Ectodermal cell (in vitro differentiated cells): ENCODE data around the gene CCDC15. TPM values are rescaled to one million over a fixed set of nuclear protein-coding genes. Genes with fewer than 3 reads are reported as not detected.
A peak's percentile ranks its signal among the peaks of the same experiment; 100 is the strongest.

Experiments
- H3K27ac ChIP-seq: 2 replicates; pipeline ENCODE4 v1.7.0; 2013; ENCODE audit warnings: mild to moderate bottlenecking, low read depth, low read length; ENCODE audit not compliant: insufficient read depth, poor library complexity, severe bottlenecking
- H3K27me3 ChIP-seq: 2 replicates; pipeline ENCODE4 v1.7.0; 2013; ENCODE audit warnings: mild to moderate bottlenecking, low read length; ENCODE audit not compliant: insufficient read depth, control insufficient read depth, poor library complexity, severe bottlenecking
- H3K36me3 ChIP-seq: one replicate; pipeline ENCODE4 v1.7.0; 2013; ENCODE audit warnings: low read length; ENCODE audit not compliant: control insufficient read depth, insufficient read depth
- H3K4me1 ChIP-seq: one replicate; pipeline ENCODE4 v1.7.0; 2013; ENCODE audit warnings: low read length; ENCODE audit not compliant: control insufficient read depth, insufficient read depth
- H3K4me3 ChIP-seq: 2 replicates; pipeline ENCODE4 v1.7.0; 2013; ENCODE audit warnings: low read depth, low read length, control low read depth; ENCODE audit not compliant: insufficient read depth
- H3K9me3 ChIP-seq: 2 replicates; pipeline ENCODE4 v1.7.0; 2013; ENCODE audit warnings: mild to moderate bottlenecking, low read length, moderate library complexity; ENCODE audit not compliant: control insufficient read depth
- WGBS, 2 experiments: methylation state at CpG; one replicate each; pipeline ENCODE4 v1.1.7; 2013; ENCODE audit warnings: missing lambda C conversion rate in 2 of 2; 5-methylcytosine and 5-hydroxymethylcytosine counted together
- polyA plus RNA-seq, 4 experiments: library from polyadenylated mRNA; stranded (reverse); fragments of 50-300 nt; gene quantifications; one replicate each; pipeline ENCODE4 v1.2.3, GENCODE V29; 2013

CCDC15 gene, protein sequence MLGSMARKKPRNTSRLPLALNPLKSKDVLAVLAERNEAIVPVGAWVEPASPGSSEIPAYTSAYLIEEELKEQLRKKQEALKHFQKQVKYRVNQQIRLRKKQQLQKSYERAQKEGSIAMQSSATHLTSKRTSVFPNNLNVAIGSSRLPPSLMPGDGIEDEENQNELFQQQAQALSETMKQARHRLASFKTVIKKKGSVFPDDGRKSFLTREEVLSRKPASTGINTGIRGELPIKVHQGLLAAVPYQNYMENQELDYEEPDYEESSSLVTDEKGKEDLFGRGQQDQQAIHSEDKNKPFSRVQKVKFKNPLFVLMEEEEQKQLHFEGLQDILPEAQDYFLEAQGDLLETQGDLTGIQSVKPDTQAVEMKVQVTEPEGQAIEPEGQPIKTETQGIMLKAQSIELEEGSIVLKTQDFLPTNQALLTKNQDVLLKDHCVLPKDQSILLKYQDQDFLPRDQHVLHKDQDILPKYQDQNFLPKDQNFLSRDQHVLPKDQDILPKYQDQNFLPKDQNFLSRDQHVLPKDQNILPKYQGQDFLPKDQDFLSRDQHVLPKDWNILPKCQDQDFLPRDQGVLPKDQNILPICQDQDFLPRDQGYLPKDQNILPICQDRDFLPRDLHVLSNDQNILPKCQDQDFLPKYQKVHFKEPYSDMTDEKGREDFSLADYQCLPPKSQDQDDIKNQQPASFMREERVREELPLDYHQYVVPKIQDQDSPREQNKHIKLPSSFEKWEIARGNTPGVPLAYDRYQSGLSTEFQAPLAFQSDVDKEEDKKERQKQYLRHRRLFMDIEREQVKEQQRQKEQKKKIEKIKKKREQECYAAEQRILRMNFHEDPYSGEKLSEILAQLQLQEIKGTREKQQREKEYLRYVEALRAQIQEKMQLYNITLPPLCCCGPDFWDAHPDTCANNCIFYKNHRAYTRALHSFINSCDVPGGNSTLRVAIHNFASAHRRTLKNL
- polyA plus RNA-seq (2013, experiment 1 of 4), result 6.4 TPM
- polyA plus RNA-seq (2013, experiment 2 of 4), result 6.7 TPM
- 5.3 TPM for polyA plus RNA-seq (2013, experiment 3 of 4)
- 4.7 TPM for polyA plus RNA-seq (2013, experiment 4 of 4)

DNA sequence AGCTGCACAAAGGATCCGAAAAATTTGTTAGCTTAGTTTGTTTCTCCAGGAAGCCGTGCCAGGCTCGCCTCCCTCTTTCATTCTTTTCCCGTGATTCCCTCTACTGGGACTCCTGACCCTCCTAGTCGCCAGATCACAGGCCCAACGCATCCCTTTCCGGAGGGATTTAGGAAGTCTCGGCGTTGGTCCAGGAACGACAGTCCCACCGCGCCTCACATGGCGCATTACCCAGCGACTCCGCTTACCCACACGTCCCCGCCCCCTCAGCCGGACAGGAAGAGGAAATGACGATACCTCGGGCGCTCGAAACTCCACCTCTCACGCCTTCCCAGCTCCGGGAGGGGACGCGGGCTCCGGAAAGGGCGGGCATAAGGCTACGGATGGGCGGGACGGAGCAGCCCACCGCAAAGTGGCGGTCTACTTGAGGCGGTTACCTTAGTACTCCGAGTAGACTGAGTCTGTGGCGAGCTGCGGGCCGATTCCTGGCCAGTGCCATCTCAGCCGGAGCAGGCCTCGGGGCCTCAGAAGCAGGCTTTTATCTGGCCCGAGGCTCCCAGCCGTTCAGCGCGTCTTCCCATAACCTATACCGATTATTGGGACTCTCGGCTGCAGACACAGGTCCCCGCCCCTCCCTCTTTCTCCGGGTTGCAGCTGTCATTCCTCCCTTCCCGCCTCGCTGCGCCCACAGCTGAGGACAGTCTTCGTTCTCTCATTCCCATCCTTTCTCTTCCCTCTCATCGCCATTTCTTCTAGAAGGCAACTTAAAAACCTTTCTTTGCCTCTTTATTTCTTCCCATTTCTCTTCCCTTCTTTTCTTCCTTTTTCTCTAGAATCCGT is at the start of gene CCDC15:
CCDC15 (plus strand) TSS at position 450 of the 837 bp plus-strand sequence. CDS start 531 bp downstream, outside the sequence.
- Histone ChIP-seq H3K36me3 (no peaks in the 10 kb centered on the region), H3K4me1 (peaks cover 10% of the 10 kb centered on the region), H3K4me3 (peak within 1 kb of the TSS; percentile 63), H3K27me3 (peaks cover 20% of the 10 kb centered on the region), H3K9me3 (no peaks in the 10 kb centered on the region), H3K27ac (peak within 1 kb of the TSS; percentile 17)
- WGBS, 2 experiments, result 1% methylated on average over 54 of the region's 54 CpGs

DNA sequence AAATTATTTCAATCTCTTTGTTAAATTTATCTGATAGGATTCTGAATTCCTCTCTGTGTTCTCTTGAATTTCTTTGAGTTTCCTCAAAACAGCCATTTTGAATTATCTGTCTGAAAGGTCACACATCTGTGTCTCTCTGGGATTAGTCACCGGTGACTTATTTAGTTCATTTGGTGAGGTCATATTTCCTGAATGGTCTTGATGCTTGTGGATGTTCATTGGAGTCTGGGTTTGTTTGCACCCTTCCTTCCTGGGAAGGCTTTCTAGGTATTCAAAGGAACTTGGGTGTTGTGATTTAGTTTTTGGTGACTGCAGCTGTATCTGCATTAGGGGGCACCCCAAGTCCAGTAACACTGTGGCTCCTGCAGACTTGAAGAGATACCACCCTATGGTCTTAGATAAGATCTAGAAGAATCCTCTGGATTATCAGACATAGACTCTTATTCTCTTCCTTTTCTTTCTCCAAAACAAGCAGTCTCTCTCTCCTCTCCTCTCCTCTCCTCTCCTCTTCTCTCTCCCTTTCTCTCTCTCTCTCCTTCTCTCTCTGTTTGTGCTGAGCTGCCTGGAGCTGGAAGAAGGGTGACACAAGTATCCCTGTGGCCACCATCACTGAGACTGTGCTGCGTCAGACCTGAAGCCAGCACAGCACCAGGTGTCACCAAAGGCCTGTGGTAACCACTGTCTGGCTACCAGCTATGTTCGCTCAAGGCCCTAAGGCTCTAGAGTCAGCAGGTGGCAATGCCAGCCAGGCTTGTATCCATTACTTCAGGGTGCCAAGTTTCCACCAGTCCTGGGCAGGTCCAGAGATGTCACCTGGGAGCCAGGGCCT is 38.2 kb upstream of the CCDC15 start:
- no peaks in the 10 kb centered on the region for H3K36me3 ChIP-seq
- peaks cover 26% of the 10 kb centered on the region for H3K27me3 ChIP-seq
- no peaks in the 10 kb centered on the region for H3K4me1 ChIP-seq
- WGBS, 2 experiments, result 91 to 95% methylated on average over 3 of the region's 3 CpGs
- H3K4me3 ChIP-seq, result no peak overlapping the region
- no peaks in the 10 kb centered on the region for H3K9me3 ChIP-seq
- H3K27ac ChIP-seq, result no peak overlapping the region

GRCh38 chr11:124916370-124916710 is 37.7 kb upstream of the CCDC15 start:
- no peaks in the 10 kb centered on the region for H3K9me3 ChIP-seq
- no peak overlapping the region for H3K4me3 ChIP-seq
- H3K36me3 ChIP-seq, result no peaks in the 10 kb centered on the region
- H3K4me1 ChIP-seq, result no peaks in the 10 kb centered on the region
- H3K27me3 ChIP-seq, result peaks cover 31% of the 10 kb centered on the region
- no peak overlapping the region for H3K27ac ChIP-seq

DNA sequence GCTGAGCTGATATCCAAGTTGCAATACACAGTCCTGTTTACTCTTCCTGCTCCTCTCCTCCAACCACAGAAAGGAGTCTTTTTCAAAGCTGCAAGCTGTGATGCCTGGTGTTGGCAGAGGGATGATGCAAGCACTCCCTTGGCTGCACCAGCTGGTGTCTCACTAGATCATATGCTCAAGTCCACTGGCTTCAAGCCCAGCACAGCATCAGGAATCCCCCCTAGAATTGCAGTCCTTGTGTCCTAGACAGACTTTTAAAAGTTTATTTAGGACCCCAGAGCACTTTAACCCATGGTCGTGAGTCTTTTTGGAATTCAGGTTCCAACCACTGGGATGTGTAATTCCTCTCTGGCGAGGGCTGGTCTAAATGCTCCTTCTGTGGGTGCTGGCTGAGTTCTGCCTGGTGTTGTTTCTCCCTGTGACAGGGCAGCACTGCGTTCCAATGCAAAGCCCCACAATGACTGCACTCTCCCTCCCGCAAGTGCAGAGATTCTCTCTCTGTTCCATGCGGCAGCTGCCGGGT is 36.8 kb upstream of the CCDC15 start:
- Histone ChIP-seq H3K27me3 (peaks cover 40% of the 10 kb centered on the region), H3K9me3 (no peaks in the 10 kb centered on the region), H3K4me3 (no peak overlapping the region), H3K27ac (no peak overlapping the region), H3K36me3 (no peaks in the 10 kb centered on the region), H3K4me1 (no peaks in the 10 kb centered on the region)
- 85 to 92% methylated on average over 6 of the region's 6 CpGs for WGBS, 2 experiments

GRCh38 chr11:124918950-124919349 is 35.1 kb upstream of the CCDC15 start, which contains the start of gene HEPN1:
HEPN1 (plus strand) TSS chr11:124919250.
- Histone ChIP-seq H3K27ac (no peak within 1 kb of the TSS), H3K9me3 (no peaks in the 10 kb centered on the region), H3K36me3 (no peaks in the 10 kb centered on the region), H3K4me3 (no peak within 1 kb of the TSS), H3K4me1 (no peaks in the 10 kb centered on the region), H3K27me3 (peaks cover 58% of the 10 kb centered on the region)
- WGBS, 2 experiments, result 95 to 97% methylated on average over 3 of the region's 3 CpGs

- WGBS, 2 experiments, result 88 to 97% methylated on average over 2 of the region's 2 CpGs
- peaks cover 61% of the 10 kb centered on the region for H3K27me3 ChIP-seq
- H3K4me1 ChIP-seq, result no peaks in the 10 kb centered on the region
- H3K36me3 ChIP-seq, result no peaks in the 10 kb centered on the region
- H3K27ac ChIP-seq, result no peak overlapping the region
- no peak overlapping the region for H3K4me3 ChIP-seq
- no peaks in the 10 kb centered on the region for H3K9me3 ChIP-seq
Measured at GRCh38 chr11:124919898-124920297, 34.1 kb upstream of the CCDC15 start.

GRCh38 chr11:124920356-124920755 is 33.6 kb upstream of the CCDC15 start:
- no peak overlapping the region for H3K27ac ChIP-seq
- no peak overlapping the region for H3K4me3 ChIP-seq
- WGBS, 2 experiments, result 92 to 94% methylated on average over 5 of the region's 5 CpGs
- H3K9me3 ChIP-seq, result no peaks in the 10 kb centered on the region
- peaks cover 61% of the 10 kb centered on the region for H3K27me3 ChIP-seq
- H3K4me1 ChIP-seq, result no peaks in the 10 kb centered on the region
- H3K36me3 ChIP-seq, result no peaks in the 10 kb centered on the region

- Histone ChIP-seq H3K4me1 (no peaks in the 10 kb centered on the region), H3K27ac (no peak overlapping the region), H3K9me3 (no peaks in the 10 kb centered on the region), H3K27me3 (peaks cover 61% of the 10 kb centered on the region), H3K4me3 (peak overlapping the region; percentile 29), H3K36me3 (no peaks in the 10 kb centered on the region)
- 3% methylated on average over 82 of the region's 82 CpGs for WGBS, 2 experiments
Measured at GRCh38 chr11:124920870-124921609, 33.0 kb upstream of the CCDC15 start.
